Right atrium auricular region (tissue), 2 donors: ENCODE results near the gene SEPTIN8. TPM values are rescaled to one million over a fixed set of nuclear protein-coding genes. Genes with fewer than 3 reads are reported as not detected.
A peak's percentile ranks its signal among the peaks of the same experiment; 100 is the strongest.

ENCODE experiments used
- DNase-seq: peaks from one replicate; pipeline ENCODE4 v3.0.0-alpha.2; 2019; ENCODE audit warnings: low spot score
- H3K27ac ChIP-seq, 2 donors: fragments of 200-600 bp; sonication (generic); 1 replicate in 1 of 2; 2 replicates in 1 of 2; pipeline ENCODE4 v1.5.1; 2016 to 2019
- H3K27me3 ChIP-seq, 2 donors: fragments of 200-600 bp; sonication (generic); one replicate each; pipeline versions ENCODE4 v1.5.1 to v1.6.0; 2017 to 2019
- H3K36me3 ChIP-seq: fragments of 200-600 bp; sonication (generic); one replicate; pipeline ENCODE4 v1.5.1; 2016
- H3K4me1 ChIP-seq, 2 donors: fragments of 200-600 bp; sonication (generic); one replicate each; pipeline versions ENCODE4 v1.5.1 to v1.6.0; 2017 to 2019
- H3K4me3 ChIP-seq, 2 donors: fragments of 200-600 bp; sonication (generic); 1 replicate in 1 of 2; 2 replicates in 1 of 2; pipeline ENCODE4 v1.5.1; 2017 to 2019; ENCODE audit warnings: mild to moderate bottlenecking in 1 of 2, moderate library complexity in 1 of 2
- H3K9me3 ChIP-seq, 2 donors: fragments of 200-600 bp; sonication (generic); one replicate each; pipeline ENCODE4 v1.5.1; 2019
- CTCF ChIP-seq, 2 donors: fragments of 200-600 bp; sonication (generic); IDR thresholded peaks; one replicate each; pipeline ENCODE4 v1.5.1; 2019; ENCODE audit warnings: antibody characterized with exemption in 2 of 2
- total RNA-seq, 2 donors: library from RNA; depleted of rRNA; stranded (reverse); fragments of >200 nt; gene quantifications; one replicate each; pipeline ENCODE4 v1.1.0, GENCODE V29; 2016

SEPTIN8 gene
- total RNA-seq, 2 donors from 2014 or later, result 21.1 to 24.8 TPM

GRCh38 chr5:132761321-132762240 lies 15.5 kb downstream of the SEPTIN8 start:
- peaks cover 0 to 3% of the 10 kb centered on the region in 2 donors for H3K4me1 ChIP-seq
- peak; percentile 55 for DNase-seq
- TF ChIP-seq CTCF (IDR thresholded peaks at IDR 0.05), result no peak
- no peaks in the 10 kb centered on the region for H3K9me3 ChIP-seq
- H3K27ac ChIP-seq, result no peak overlapping the region
- peaks cover 81% of the 10 kb centered on the region for H3K36me3 ChIP-seq
- H3K27me3 ChIP-seq, result no peaks in the 10 kb centered on the region
- no peak overlapping the region for H3K4me3 ChIP-seq

GRCh38 chr5:132760601-132761317 lies 16.3 kb downstream of the SEPTIN8 start:
- Histone ChIP-seq H3K4me3 (no peak overlapping the region), H3K9me3 (no peaks in the 10 kb centered on the region), H3K4me1 (no peaks in the 10 kb centered on the region), H3K36me3 (peaks cover 81% of the 10 kb centered on the region), H3K27me3 (no peaks in the 10 kb centered on the region), H3K27ac (no peak overlapping the region)
- TF ChIP-seq CTCF (IDR thresholded peaks at IDR 0.05), result no peak
- DNase-seq, result peak; percentile 30

DNA sequence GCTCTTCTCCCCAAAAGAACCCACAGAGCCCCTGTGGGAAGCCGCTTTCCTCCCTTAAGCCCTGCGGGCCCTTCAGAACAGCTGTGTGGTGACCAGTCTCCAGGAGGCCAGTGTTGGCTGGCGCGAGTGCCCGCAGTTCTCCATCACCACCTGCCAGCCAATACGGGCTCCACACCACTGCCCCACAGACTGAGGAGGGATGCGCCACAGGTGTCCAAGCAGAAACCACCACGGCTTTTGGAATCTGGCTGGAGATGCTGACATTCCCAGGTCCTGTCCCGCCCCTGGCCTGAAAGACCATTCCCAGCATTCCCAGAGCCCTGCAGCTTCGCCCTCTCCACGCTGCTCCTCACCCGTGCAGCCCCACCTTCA lies 17.0 kb downstream of the SEPTIN8 start:
- no peaks in the 10 kb centered on the region for H3K4me1 ChIP-seq
- H3K9me3 ChIP-seq, result no peaks in the 10 kb centered on the region
- no peak overlapping the region for H3K4me3 ChIP-seq
- peak; percentile 40 for DNase-seq
- H3K27ac ChIP-seq, result no peak overlapping the region
- no peak for TF ChIP-seq CTCF (IDR thresholded peaks at IDR 0.05)
- no peaks in the 10 kb centered on the region for H3K27me3 ChIP-seq
- peaks cover 78% of the 10 kb centered on the region for H3K36me3 ChIP-seq

DNA sequence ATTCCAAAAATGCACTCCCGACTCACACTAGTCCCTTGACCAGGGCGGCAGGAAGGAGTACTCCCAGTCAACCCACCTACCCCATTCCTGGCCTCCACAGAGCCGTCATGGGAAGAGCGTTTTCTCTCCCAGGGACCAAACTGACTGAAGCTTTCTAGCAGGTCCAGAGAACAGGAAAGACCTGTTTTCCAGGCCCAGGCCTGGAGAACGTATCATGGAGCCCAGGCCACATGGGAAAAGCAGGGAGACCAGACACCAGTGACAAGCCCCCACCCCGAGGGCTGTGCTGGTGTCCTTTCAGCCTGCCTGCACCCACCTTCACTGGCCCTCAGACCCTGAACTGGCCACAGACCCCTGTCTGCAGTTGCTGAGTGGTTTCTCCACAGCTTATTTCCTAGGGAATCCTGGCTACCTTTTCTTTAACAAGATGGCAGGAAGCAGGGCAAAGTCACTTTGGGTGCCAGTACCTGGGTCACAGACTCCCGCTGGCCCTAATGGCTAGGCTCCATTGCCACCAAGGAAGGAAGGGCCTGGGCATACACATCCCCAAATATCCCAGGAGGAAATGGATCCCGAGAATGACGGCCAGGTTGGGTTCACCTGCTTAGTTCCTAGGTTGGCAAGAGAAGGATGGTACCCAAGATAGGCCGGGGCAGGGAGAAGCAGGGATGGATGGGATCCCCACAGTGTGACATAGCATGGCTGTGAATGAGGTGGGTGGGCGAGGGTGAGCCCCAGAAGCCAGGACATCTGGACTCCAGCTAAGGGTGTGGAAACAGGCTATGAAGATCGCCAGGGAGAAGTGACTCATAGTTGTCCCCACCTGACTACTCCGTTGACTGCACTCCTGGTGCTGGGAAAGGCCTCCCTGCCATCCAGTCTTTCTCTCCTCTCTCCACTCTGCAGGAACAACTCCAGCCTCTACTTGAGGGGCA lies 17.7 kb downstream of the SEPTIN8 start:
- no peak for TF ChIP-seq CTCF (IDR thresholded peaks at IDR 0.05)
- no peak overlapping the region for H3K27ac ChIP-seq
- no peaks in the 10 kb centered on the region for H3K27me3 ChIP-seq
- H3K4me1 ChIP-seq, result no peaks in the 10 kb centered on the region
- H3K36me3 ChIP-seq, result peaks cover 71% of the 10 kb centered on the region
- no peak overlapping the region for H3K4me3 ChIP-seq
- no peaks in the 10 kb centered on the region for H3K9me3 ChIP-seq
- peak; percentile 50 for DNase-seq

- Histone ChIP-seq H3K4me1 (no peaks in the 10 kb centered on the region), H3K27me3 (no peaks in the 10 kb centered on the region), H3K36me3 (peaks cover 62% of the 10 kb centered on the region), H3K9me3 (no peaks in the 10 kb centered on the region), H3K27ac (no peak overlapping the region), H3K4me3 (no peak overlapping the region)
- no peak for TF ChIP-seq CTCF (IDR thresholded peaks at IDR 0.05)
- DNase-seq, result no peak
These were observed 18.6 kb downstream of the SEPTIN8 start for GRCh38 chr5:132758451-132758850.
